NK-92 (cell line): ENCODE results near the gene SLX4IP.

Source experiments
- DNase-seq: peaks from one replicate; lab custom pipeline; 2025; ENCODE audit not compliant: unreplicated experiment; lab: John Stamatoyannopoulos, UW

Gene SLX4IP

GRCh38 chr20:10547276-10548114 is 112.4 kb downstream of the SLX4IP start:
- DNase-seq = no peak

DNA sequence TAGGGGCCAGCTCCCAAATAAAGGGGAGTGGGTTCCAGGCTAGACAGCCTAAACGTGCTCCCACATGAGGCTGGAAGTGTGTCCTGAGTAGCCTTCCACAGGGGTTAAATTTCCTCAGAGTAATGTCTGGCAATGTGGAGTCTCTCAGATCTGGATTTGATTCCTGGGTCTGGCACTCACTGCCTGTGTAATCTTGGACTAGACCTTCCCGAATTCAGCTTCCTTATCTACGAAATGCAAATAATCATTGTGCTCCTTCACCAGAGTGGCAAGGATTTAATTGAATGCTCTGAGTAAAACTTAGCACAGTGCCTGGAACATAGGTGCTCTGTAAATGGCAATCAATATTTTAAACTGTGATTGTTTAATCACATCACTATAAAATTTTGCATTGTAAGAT is 114.4 kb downstream of the SLX4IP start:
- DNase-seq = no peak

- no peak for DNase-seq
These were observed 115.4 kb downstream of the SLX4IP start for GRCh38 chr20:10550204-10551118.

DNA sequence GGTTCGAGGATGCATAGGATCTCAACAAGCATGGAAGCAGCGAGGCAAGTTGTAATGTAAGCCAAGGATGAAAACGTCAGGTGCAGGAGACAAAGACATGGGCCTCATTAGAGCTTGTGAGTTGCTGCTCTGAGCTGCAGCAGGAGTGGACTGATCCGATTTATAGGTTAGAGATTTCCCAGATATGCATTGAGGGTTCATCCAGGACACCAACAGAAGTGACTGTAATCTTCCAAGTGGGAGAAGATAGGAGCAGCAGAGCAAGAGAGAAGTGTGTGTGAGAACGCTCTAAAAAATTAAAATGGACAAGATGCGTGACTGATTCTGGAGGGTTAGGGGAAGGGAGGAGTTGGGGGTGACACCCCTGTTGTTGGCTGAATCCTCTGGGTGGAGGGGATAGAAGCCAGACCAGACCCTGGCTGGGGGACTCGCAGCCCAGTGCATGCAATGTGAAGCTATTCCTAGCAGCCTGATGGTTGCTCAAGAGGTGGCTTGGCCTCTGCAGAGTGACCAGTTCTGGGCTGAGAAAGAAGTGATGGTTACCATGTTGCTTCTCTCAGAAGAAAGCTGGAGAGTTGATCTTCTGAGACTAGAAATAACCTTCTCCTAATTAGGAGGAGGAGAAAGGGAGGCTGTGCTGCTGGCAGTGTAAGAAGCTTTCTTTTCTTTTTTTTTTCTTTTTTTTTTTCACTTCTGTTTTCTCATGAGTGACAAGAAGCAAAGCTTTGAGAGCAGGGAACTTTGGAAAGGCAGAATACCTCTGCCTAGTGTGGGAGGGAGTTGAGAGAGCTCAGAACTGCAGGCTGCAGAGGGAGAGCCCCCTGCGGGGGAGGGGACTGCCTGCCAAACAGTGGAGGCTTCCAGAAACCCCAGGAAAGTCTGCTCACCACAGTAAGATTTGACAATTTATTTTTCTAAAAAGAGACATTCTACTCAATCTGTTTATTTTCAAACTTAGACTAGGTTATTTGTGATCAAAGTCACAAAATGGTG is 116.9 kb downstream of the SLX4IP start:
- DNase-seq = no peak

DNA sequence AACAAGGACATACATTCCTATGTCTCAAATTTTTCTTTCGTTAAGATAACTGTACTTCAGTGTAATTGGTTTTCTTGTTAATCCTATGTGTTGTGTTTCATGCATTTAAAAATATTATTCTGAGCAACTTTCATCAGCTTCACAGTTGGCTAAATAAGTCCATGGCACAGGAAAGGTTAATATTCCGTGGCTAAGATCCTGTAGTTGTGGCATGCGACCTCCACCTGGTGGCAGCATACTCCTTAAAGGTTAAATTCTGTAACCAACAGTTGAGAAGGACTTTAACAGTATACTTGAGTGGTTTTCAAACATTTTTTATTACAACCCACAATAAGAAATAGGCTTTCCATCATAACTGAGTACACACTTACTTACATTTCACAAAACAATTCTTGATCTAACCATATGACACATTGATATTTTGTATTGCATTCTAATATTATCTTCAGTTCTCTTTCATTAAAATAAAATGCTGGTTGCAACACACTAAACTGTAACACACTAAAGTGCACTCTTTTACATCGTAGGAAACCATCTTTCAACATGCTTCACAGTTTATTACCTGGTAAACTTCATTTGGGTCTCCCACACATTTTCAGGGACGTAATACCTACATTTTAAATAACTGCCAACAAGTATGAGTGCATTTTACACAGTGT is 118.3 kb downstream of the SLX4IP start:
- DNase-seq = no peak

DNA sequence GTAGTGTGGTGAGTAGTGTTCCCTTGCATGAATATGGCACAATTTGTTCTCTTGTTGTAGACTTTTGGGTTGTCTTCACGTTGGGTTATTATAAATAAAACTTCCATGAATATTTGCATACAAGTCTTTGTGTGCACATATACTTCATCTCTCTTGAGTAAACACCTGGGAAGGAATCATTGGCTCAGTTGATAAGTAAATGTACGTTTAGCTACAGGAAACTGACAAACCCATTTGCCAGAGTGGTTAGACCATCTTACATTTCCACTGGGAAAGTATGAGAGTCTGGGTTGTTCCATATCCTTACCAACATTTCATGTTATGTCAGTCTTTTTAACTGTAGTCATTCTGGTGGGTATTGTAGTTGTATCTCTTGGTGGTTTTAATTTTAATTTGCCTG is 119.2 kb downstream of the SLX4IP start:
- DNase-seq = no peak

GRCh38 chr20:10555393-10555792 is 120.3 kb downstream of the SLX4IP start:
- no peak for DNase-seq

DNA sequence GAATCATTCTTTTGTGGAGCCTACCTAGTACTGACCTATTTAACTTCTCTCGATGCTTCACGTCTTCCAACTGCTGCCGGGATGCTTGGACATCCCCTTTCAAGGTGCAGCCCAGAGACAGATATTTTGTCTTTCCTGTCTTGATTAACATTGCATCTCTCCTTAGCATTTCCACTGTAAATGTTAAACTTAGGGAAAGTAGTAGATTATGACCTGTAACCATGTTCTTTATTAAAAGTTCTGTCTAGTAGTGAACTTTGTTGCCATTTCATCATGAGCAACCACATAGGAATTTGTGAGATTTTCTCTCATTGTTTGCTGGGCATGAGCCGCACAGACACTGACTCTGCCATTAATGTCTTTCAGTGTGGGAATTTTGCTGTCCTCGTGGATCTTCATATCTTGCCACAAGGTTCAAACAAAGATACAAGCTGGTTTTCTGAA is 120.8 kb downstream of the SLX4IP start:
- no peak for DNase-seq

DNA sequence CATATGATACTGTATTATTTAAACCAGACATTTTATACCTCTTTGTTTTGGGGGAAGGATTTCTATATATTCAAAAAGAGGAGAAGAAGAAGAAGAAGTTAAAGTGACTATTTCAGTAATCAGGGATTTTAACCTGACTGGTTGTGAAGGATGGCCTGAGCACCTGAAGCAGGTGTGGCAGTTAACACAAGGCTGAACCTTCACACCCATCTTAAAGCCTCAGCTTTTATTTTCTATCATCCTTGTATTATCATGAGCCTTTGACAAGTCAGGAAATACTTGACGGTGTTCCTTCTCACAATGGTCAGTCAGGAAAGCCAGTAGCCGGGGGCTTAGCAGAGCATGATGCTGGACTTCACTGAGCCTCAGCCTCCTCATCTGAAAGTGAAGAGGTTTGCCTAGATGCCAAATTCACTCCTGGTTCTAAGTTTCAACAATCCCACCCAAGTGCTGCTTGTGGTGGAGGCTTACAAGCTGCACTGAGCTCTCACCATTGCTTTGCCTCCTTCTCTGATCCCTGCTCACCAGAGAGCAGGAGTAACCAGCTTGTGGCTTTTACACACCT is 121.5 kb downstream of the SLX4IP start:
- no peak for DNase-seq

DNA sequence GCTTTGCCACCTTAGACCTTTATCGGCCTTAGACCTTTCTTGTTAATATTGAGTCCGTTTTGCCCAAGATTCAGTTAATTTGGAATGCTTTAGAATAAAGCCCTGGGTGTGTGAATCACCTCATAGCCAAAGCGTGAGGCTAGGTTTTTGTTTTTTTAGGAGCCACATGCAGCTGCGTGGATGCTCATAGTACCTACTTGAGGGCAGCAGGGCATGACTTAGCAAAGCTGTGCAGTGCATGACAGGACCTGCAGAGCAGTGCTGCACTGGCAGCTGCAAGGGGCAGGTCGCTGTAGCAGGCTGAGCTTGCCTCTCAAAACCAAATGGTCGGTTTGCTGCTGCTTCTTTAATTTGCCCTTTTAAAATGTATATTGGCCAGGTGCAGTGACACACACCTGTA is 122.6 kb downstream of the SLX4IP start:
- DNase-seq = no peak

DNA sequence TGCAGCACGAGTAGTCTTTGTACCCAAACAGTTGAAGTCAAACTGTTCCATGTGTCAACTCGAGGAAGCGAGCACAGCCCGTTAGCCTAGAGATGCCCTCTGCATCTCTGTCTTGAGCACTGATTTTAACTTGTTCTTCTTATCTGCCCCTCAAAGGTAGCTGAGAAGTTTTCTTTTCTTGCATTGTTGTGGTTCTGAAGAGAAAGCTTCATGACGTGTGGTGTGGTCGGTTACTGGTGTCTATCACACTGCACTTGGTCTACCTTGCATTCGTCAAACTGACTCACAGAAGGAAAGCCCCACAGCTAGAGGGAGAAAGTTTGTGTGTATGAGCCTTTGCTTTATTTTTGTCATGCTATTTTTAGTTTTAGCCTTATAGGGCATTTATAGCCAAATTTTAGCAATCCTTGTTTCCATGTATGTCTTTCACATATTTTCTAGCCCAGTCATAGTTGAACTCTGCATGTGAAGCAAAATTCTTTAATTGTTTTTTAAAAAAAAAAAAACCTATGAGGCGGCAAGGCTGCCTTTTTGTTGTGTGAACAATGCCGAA is 123.6 kb downstream of the SLX4IP start:
- no peak for DNase-seq

- no peak for DNase-seq
These were observed 124.2 kb downstream of the SLX4IP start for GRCh38 chr20:10559266-10559665.

- no peak for DNase-seq
These were observed 125.6 kb downstream of the SLX4IP start for GRCh38 chr20:10560686-10561085.

DNA sequence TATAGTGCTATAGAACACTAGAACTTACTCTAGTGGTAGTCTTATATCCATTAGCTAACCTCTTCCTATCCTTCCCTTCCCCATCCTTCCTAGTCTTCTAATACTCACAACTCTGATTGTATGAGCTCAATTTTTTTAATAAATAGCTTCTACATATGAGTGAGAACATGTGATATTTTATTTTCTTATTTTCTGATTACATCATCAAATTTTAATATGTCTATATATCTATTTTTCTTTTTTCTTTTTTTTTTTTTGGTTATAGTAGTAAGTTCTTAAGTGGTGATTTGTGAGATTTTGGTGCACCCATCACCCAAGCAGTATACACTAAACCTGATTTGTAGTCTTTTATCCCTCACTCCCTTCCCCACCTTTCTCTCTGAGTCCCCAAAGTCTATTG is 126.2 kb downstream of the SLX4IP start:
- DNase-seq = no peak

DNA sequence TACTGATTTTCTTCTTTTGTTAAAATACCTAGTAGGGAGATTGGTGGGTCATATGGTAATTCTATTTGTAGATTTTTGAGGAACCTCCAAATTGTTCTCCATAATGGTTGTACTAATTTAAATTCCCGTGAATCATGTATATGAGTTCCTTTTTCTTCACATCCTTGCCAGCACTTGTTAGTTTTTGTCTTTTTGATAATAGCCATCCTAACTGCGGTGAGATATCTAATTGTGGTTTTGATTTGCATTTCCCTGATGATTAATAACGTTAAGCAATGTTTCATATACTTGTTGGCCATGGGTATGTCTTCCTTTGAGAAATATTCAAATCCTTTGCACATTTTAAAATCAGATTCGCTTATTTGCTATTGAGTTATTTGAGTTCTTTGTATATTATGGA is 127.8 kb downstream of the SLX4IP start:
- no peak for DNase-seq

DNA sequence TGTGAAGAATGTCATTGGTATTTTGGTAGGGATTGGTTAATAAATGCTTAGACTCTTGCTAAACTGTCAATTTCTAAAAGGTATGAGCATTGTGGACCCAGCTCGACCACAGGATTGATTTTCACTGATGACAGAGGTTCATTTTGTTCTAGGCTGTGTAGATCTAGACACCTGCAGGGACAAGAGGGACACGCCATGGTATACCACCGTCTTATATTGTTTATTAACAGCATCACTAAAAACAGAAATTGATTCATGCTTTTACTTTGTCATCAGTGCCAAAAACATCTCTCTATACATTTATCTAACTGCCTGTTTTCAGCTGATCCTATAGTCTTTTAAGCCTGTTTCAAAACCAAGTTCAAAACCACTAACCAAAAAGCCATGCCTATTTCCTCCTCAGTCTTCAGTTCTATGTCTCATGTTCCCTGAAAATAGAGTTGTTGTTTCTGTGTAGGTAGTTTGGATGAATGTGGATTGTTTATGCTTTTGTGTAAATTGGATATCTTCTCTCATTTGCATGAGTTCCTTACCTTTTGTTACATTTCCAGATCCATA is 128.9 kb downstream of the SLX4IP start:
- DNase-seq = no peak

DNA sequence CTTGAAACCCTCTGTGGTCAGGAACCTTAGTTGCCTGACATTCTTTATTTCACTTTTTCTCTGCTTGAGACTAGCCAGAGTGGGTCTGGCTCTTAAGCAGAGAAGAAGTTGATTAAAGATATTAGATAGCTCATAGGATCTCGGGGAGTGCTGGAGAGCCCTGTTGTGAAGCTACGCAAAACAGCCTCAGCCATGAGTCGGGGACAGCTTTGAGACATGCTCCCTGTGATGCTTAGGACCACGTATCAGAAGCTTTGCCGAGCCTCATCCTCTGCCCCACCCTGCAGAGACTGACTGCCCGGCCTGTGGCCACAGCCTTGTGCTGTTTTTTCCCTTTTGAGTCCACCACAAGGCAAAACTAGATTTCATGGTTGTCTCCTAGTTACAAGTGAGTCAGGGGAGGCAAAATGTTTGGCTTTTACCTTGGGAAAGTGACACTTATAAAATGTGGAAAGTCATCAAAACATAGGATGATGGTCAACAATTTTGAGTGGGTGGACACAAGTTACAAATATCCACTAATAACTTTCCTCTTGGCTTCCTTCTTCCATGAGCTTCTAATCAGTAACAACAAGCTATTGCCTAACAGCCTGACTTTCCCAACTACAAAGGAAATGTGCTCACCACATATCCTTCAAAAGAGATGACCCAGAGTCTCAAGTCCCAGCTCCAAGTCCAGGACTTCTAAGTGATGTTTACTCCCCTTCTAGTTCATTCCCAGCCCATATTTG is 130.3 kb downstream of the SLX4IP start:
- DNase-seq = no peak
